Fibroblast of pulmonary artery (primary cell): ENCODE results near the gene CAV1.
A peak's percentile ranks its signal among the peaks of the same experiment; 100 is the strongest.

ENCODE experiments used
- DNase-seq: peaks from one replicate; pipeline ENCODE4 v3.0.0-alpha.2; 2010; ENCODE audit warnings: low read depth
- H3K4me3 ChIP-seq: replicated peaks from 2 replicates; pipeline ENCODE4 v1.5.1; 2011; ENCODE audit warnings: low read depth, mild to moderate bottlenecking, control low read depth, low read length, moderate library complexity
- CTCF ChIP-seq: IDR thresholded peaks from 2 replicates; pipeline ENCODE4 v1.5.1; 2011; ENCODE audit warnings: mild to moderate bottlenecking, control low read depth, low read length, inconsistent platforms; ENCODE audit errors: missing control alignments

CAV1 gene

DNA sequence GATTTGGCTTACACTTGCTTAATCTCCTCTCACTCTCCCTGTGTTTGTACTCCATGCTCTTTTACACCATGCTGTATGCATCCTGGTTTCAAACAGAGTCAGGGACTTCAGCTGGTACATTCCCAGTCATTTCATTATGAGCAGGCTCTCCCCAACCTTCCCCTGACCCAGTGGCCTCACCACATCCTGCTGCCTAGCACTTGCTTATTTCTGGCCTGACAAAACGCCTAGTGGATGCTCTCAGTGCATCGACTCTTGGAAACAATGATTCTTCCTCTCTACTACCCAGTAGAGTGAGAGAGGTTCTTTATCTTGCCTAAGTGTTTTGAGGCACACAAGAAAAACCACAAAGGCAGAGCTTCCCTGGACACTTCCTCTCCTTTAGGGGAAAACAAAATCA lies 63.4 kb downstream of the CAV1 start:
- DNase-seq: peak; percentile 67
- H3K4me3 ChIP-seq: no peak overlapping the region
- TF ChIP-seq CTCF: no peak

GRCh38 chr7:116588641-116589594 lies 64.1 kb downstream of the CAV1 start:
- peak; percentile 82 for DNase-seq

GRCh38 chr7:116591202-116592040 lies 66.6 kb downstream of the CAV1 start:
- no peak overlapping the region for H3K4me3 ChIP-seq
- peak; percentile 47 for DNase-seq
- peak; percentile 58 for TF ChIP-seq CTCF

More at GRCh38 chr7:116588641-116589594, 64.1 kb downstream of the CAV1 start:
- TF ChIP-seq CTCF: peak; percentile 39
- H3K4me3 ChIP-seq: no peak overlapping the region

DNA sequence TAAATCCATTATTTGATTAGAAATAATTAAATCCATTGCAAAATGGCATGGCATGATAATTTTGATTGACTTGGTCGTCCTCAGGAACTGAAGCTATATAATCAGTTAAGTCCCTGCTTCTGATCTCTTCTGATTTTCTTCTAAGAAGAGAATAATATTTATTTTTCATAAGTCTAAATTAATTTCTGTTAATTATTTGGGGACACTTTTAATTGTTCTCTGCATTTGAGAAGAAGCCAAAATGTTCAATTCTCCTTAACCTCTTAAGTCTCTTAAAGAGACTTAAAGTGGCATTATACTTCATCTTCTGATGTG lies 67.2 kb downstream of the CAV1 start:
- no peak overlapping the region for H3K4me3 ChIP-seq

GRCh38 chr7:116592445-116592844 lies 67.6 kb downstream of the CAV1 start:
- no peak for TF ChIP-seq CTCF
- H3K4me3 ChIP-seq: no peak overlapping the region
- no peak for DNase-seq

More for the DNA sequence above, 67.2 kb downstream of the CAV1 start:
- no peak for DNase-seq
- TF ChIP-seq CTCF: no peak

- no peak for DNase-seq
- no peak for TF ChIP-seq CTCF
- no peak overlapping the region for H3K4me3 ChIP-seq
Observed at GRCh38 chr7:116593359-116594075, 68.7 kb downstream of the CAV1 start.
